NAMALWA (cell line): ENCODE measurements around the gene HSD17B14.
"Not testable (repeated sequence)": the region's sequence is repeated elsewhere in the genome, so short reads cannot be mapped to it uniquely, and the experiment has no call there.

Experiments
- DNase-seq: peaks from one replicate; pipeline ENCODE4 v3.0.0-alpha.2; 2015; ENCODE audit warnings: low spot score

HSD17B14 gene

GRCh38 chr19:48797103-48797502, 39.2 kb downstream of the HSD17B14 start:
- DNase-seq = no peak

DNA sequence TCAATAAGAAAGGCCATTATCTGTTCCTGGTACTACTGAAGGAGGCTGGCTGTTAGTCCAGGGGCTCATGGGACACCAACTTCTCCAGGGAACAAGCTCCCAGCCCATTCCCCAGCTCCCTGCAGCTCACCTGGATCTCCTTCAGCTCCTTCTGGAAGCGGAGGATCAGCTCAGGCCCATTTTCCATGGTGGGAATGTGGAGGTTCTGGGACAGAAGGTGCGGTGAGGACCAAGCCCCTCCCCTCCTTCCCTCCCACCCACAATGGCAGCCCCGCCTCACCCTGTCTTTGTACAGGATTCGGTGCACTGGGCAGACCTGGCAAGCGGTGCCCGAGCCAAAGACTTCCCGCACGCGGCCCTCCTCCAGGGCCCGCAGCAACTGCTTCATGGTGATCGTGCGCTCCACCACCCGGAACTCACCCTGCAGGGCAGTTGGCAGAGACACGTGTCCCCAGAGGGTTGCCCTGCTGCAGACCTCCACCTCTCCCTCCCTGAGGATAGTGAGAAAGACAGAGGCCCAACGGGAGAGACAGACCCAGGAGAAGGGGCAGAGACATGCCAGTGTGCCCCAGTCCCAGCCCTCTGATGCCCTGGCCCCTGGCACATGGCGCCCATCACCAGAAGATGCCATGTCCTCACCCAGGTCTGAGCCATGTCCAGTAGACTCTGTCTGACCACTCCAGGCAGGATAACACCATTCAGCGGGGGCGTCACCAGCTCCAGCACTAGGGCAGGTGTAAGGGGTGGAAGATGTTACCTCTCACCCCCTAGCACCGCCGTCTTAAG, 39.8 kb downstream of the HSD17B14 start:
- no peak for DNase-seq

GRCh38 chr19:48795685-48796070, 40.6 kb downstream of the HSD17B14 start:
- DNase-seq = no peak

DNA sequence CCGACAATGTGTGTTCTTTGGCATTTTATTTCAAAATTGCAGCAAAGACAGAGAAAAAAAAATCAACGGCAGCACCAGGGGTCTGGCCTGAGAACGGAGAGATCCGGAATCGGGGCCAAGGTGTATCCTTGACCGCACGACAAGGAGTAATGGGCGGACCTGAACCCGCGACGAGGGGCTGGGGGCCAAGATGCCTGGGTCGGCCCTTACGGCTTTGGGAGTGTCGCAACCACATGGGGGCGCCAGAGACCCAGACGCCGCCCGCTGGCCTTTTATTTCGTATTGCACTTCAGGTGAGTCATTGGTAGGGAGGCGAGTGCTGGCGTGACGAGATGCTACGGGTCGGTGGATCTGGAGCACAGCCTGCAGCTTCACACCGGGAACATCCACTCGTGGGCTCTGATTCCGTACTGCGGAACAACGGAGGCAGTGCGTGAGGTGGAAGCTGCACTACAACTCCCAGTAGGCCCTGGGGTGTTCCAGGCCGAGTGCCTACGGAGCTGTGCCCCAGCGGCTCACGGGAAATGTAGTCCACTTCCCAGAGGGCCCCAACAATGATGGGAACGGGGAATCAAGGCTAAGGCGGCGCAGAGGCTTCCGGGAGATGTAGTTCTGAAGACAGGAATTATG, 41.1 kb downstream of the HSD17B14 start:
- peak; percentile 92 for DNase-seq

GRCh38 chr19:48794291-48794690, 42.0 kb downstream of the HSD17B14 start:
- DNase-seq = no peak

DNA sequence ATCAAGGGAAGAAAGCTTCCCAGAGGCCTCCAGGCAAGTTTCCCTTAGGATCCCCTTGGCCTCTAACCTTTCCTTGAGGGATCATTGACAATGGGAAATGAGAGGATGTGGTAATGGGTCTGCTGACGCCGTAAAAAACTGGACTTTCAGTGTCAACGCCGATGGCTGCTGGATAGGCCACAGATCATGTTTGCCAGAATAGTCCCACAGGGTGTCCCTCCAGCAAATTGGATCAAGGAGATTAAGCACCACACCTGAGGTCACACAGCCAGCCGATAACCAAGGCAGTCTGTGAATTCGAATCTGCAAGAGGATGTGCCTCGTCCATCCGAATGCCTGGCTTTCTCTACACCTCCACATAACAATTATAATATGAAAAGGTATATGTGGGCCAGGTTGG, 43.0 kb downstream of the HSD17B14 start:
- DNase-seq = no peak

DNA sequence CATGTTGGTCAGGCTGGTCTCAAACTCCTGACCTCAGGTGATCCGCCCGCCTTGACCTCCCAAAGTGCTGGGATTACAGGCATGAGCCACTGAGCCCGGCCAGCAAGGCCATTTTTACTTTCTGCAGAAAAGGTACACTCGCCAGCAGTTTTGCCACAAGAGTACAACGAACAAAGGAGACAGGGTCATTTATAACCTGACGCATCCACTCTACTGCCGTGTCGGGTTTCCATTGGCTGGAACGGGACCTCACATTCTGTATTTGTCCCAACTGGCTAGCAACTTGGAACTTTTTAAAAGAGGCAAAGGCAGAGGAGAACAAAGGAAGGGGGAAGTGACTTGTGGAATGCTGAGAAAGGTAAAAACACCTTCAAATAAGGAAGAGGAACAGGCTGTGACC, 49.0 kb downstream of the HSD17B14 start:
- DNase-seq = not testable (repeated sequence)

DNA sequence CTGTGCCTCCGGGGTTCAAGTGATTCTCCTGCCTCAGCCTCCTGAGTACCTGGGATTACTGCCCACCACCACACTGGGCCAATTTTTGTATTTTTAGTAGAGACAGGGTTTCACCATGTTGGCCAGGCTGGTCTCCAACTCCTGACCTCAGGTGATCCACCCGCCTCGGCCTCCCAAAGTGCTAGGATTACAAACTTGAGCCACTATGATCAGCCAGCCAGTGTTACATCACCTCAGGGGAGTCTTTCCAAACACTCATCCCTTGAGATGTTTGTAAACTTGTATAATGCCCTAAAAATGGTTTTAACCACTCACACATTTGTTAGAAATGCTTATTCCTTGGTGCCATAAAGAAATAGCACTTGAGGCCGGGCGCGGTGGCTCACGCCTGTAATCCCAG, 49.9 kb downstream of the HSD17B14 start:
- DNase-seq = not testable (repeated sequence)

DNA sequence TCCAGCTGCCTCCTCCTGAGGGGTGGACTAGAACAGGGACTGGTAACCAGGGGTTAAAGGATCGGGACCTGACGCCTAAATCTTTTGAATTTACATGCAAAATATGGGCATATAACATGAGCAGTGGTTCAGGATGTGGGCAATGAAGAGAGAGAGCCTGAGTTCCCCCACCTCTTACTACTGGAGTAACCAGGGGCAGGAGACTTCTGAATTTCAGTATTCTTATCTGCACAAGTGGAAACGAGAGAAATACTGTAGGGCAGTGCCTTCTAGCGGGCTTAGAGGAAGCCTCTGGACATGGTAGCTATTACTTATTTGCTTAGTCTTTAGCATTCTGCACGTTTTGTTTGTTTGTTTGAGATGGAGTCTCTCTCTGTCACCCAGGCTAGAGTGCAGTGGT, 51.8 kb downstream of the HSD17B14 start:
- DNase-seq = peak; percentile 32

GRCh38 chr19:48780631-48781391, 55.5 kb downstream of the HSD17B14 start:
- no peak for DNase-seq

DNA sequence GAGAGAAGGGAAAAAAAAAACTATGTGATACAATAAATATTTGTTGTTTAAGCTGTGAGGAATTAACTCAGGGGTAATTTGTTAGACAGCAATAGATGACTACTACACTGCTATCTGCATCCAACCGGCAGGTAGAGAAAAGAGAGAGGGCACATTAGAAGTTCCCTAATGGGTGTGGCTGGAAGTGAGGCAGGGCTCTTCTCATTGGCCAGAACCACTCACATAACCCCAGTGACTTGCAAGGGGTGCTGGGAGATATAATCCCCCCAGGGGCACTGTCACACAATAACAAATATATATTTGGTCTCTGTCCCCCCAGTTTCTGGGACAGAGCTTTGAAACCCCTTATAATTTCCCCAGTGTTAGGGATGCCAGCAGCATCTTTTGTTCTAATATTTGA, 56.7 kb downstream of the HSD17B14 start:
- peak; percentile 65 for DNase-seq

DNA sequence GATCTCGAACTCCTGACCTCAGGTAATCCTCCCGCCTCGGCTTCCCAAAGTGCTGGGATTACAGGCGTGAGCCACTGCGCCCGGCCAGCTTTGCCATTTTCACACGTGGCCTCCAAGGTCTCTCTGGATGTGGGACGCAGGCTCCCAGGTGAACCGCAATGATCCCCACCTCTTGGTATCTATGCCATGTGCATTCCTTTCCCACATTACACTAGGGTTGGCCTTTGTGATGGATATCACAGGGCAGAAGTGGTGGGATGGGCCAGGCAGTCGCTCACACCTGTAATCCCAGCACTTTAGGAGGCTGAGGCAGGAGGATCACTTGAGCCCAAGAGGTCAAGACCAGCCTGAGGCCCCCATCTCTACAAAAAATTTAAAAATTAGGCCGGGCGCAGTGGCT, 58.6 kb downstream of the HSD17B14 start:
- no peak for DNase-seq

- no peak for DNase-seq
These were observed 59.2 kb downstream of the HSD17B14 start for GRCh38 chr19:48777139-48777538.

DNA sequence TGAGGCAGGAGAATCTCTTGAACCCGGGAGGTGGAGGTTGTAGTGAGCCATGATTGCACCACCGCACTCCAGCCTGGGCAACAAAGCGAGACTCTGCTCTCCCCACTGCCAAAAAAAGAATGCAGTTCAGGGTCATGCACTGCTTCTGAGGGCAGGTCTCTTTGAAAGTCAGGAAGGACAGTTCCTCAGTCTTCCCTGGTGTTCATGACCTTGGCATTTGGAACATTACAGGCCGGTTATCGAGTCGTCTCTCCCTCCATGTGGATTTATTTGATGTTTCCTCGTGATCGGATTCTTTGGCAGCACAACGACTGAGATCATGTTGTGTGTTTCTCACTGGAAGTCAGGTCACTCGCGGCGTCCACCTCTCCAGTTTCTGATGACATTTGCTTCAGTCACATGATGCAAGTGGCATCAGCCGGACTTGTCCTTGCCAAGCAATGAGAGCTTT, 63.8 kb downstream of the HSD17B14 start:
- no peak for DNase-seq

DNA sequence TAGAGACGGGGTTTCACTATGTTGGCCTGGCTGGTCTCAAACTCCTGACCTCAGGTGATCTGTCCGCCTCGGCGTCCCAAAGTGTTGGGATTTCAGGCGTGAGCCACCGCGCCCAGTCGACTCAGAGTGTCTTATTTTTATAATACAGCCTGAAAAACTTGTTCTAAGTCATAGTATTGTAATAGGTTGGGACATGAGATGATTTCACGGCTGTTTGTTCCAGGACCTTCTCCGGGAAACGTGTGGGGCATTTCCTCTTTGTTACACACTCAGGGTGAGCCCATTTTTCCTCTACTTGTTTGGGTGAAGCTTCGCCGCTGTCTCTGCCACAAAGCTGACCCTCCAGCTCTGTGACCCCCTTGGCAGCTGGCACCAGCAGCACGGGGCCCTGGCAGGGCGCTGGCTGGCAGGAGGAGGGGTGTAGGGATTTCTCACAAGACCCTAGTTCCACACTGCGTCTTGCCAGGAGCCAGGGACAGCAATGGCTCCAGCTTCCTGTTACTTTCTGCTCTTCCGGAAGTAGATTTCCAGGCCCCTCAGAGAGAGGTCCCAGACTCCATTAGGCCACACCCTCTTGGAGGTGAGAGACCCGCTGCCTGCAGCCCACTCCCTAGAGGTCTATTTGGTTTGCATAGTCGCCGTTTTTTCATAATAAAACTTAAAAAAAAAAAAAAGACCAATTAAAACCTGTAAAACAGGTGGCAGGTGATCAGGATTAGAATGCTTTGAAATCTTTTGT, 65.4 kb downstream of the HSD17B14 start:
- DNase-seq = no peak

- no peak for DNase-seq
These were observed 66.0 kb downstream of the HSD17B14 start for GRCh38 chr19:48770266-48770665.

- DNase-seq = no peak
These were observed 67.1 kb downstream of the HSD17B14 start for GRCh38 chr19:48768994-48769713.

DNA sequence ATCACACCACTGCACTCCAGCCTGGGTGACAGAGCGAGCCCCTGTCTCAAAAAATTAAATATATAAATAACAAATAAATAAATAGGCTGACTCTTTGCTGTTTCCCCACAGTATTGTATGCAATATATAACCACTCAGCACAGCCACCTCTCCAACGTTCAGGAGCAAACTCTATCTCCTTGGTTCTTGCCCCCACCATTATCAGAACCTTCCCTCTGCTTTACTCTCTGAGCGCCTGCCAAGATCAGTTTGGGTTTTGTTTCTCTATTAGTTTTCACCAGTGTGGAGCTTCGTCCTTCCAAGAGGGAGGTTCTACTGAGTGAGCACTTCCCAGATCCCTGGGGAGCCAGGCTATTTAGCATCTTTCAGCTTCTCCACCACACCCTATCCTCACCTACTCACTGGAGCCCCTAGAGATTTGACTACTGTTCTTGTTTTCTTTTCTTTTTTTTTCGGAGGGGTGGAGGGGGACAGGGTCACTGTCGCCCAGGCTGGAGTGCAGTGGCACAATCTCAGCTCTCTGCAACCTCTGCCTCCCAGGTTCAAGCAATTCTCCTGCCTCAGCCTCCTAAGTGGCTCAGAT, 68.0 kb downstream of the HSD17B14 start:
- DNase-seq = not testable (repeated sequence)

- not testable (repeated sequence) for DNase-seq
These were observed 70.5 kb downstream of the HSD17B14 start for GRCh38 chr19:48765816-48766215.
